HepG2 (cell line): ENCODE data around the gene RSBN1L. TPM values are rescaled to one million over a fixed set of nuclear protein-coding genes. Genes with fewer than 3 reads are reported as not detected.

Source experiments
- ATAC-seq: fragments of 200-7000 bp; cut with Tn5 transposase; 3 replicates; pipeline ENCODE4 v1.9.1; 2020; ENCODE audit warnings: mild to moderate bottlenecking, moderate library complexity
- BruUV-seq: library from RNA; stranded (reverse); fragments of 400-500 nt; replicated peaks from 2 replicates; lab custom pipeline; 2021; lab: Mats Ljungman, UMichigan
- CTCF ChIA-PET: fragments of 300-600 bp; formaldehyde crosslinking; extraction: SDS; loops from one replicate; lab custom pipeline; 2021; ENCODE audit warnings: low total read pairs, inconsistent platforms, low intra/inter-chr PET ratio; lab: Yijun Ruan, JAX
- POLR2A ChIA-PET: fragments of 350-600 bp; sonication (Branson Sonifier 250); formaldehyde crosslinking; loops from one replicate; lab custom pipeline; 2020; ENCODE audit warnings: antibody characterized with exemption, inconsistent platforms; lab: Yijun Ruan, JAX
- DNase-seq: peaks from one replicate; pipeline ENCODE4 v3.0.0-alpha.2; 2015; ENCODE audit warnings: low spot score
- FAIRE-seq: peaks from 3 replicates; lab custom pipeline; 2011; peaks lifted over from hg19 to GRCh38; lab: Jason Lieb, UNC
- H2AFZ ChIP-seq: one replicate; pipeline ENCODE4 v1.6.1; 2011; ENCODE audit warnings: low read length, inconsistent platforms
- H3K27ac ChIP-seq: fragments of 300-600 bp; 3 replicates; pipeline ENCODE4 v1.8.0; 2011; ENCODE audit warnings: mixed run types, mild to moderate bottlenecking, mixed read lengths, low read length, inconsistent platforms; ENCODE audit not compliant: insufficient read depth; ENCODE audit errors: extremely low read length
- H3K27me3 ChIP-seq, 2 experiments: fragments of 200-600 bp in 1 of 2; 2 replicates in 1 of 2; 3 replicates in 1 of 2; pipeline versions ENCODE4 v1.6.0 to v1.8.0; 2011; ENCODE audit warnings: low read length in 2 of 2, mild to moderate bottlenecking in 2 of 2, moderate library complexity in 2 of 2, inconsistent platforms in 1 of 2; ENCODE audit not compliant: insufficient read depth in 2 of 2, control insufficient read depth in 1 of 2
- H3K36me3 ChIP-seq, 2 experiments: fragments of 200-600 bp in 1 of 2; replicated peaks in 1 of 2; 2 replicates in 1 of 2; 3 replicates in 1 of 2; pipeline versions ENCODE4 v1.5.1 to v1.8.0; 2011; ENCODE audit warnings: low read length in 2 of 2, inconsistent platforms in 1 of 2; ENCODE audit not compliant: insufficient read depth in 2 of 2, control insufficient read depth in 1 of 2
- H3K4me1 ChIP-seq: 2 replicates; pipeline ENCODE4 v1.5.1; 2012; ENCODE audit warnings: low read length, inconsistent platforms; ENCODE audit not compliant: insufficient read depth
- H3K4me2 ChIP-seq: 2 replicates; pipeline ENCODE4 v1.6.0; 2011; ENCODE audit warnings: low read depth, low read length, inconsistent platforms
- H3K4me3 ChIP-seq, 3 experiments: fragments of 200-600 bp in 1 of 3; sonication (generic), shearing (Covaris generic) in 1 of 3; replicated peaks in 1 of 3; 2 replicates each; pipeline ENCODE4 v1.5.1; 2011 to 2016; ENCODE audit warnings: low read length in 3 of 3, inconsistent platforms in 2 of 3, low read depth in 2 of 3, mild to moderate bottlenecking in 2 of 3, control low read depth in 1 of 3, mixed read lengths in 1 of 3; ENCODE audit not compliant: insufficient read depth in 1 of 3
- H3K79me2 ChIP-seq: one replicate; pipeline ENCODE4 v1.6.1; 2011; ENCODE audit warnings: low read length, inconsistent platforms; ENCODE audit not compliant: insufficient read depth
- H3K9ac ChIP-seq: 2 replicates; pipeline ENCODE4 v1.6.0; 2011; ENCODE audit warnings: mild to moderate bottlenecking, low read depth, low read length, inconsistent platforms; ENCODE audit not compliant: insufficient read depth
- H3K9me3 ChIP-seq: 2 replicates; pipeline ENCODE4 v1.5.1; 2012; ENCODE audit warnings: mild to moderate bottlenecking, low read length
- H4K20me1 ChIP-seq: 2 replicates; pipeline ENCODE4 v1.6.0; 2011; ENCODE audit warnings: inconsistent platforms, mild to moderate bottlenecking, low read length, moderate library complexity; ENCODE audit not compliant: insufficient read depth
- CCDC6 ChIP-seq: sonication (generic); formaldehyde crosslinking; IDR thresholded peaks from 2 replicates; pipeline ENCODE4 v1.8.1; 2022; ENCODE audit warnings: mild to moderate bottlenecking, missing genetic modification reagents, moderate library complexity
- ELF4 ChIP-seq: sonication (generic); formaldehyde crosslinking; IDR thresholded peaks from 2 replicates; pipeline ENCODE4 v1.5.0; 2020; ENCODE audit warnings: missing genetic modification reagents, mild to moderate bottlenecking, moderate library complexity, borderline replicate concordance
- EP300 ChIP-seq, 3 experiments: sonication (generic) in 1 of 3; formaldehyde crosslinking in 1 of 3; IDR thresholded peaks; 2 replicates each; pipeline versions ENCODE4 v1.5.1 to v1.6.1; 2011 to 2020; ENCODE audit warnings: low read depth in 2 of 3, low read length in 2 of 3, borderline replicate concordance in 1 of 3, improper control_type of control experiment in 1 of 3, mild to moderate bottlenecking in 1 of 3, missing genetic modification reagents in 1 of 3, moderate library complexity in 1 of 3
- HNF1B ChIP-seq: sonication (generic); formaldehyde crosslinking; IDR thresholded peaks from 2 replicates; pipeline ENCODE4 v1.5.1; 2020; ENCODE audit warnings: mild to moderate bottlenecking, moderate library complexity, missing genetic modification reagents
- ZNF280B ChIP-seq: sonication (generic); formaldehyde crosslinking; IDR thresholded peaks from 2 replicates; pipeline ENCODE4 v1.5.0; 2020; ENCODE audit warnings: missing genetic modification reagents, mild to moderate bottlenecking, borderline replicate concordance
- ZSCAN20 ChIP-seq: sonication (generic); formaldehyde crosslinking; IDR thresholded peaks from 2 replicates; pipeline ENCODE4 v1.4.0; 2020; ENCODE audit warnings: missing genetic modification reagents, mild to moderate bottlenecking, borderline replicate concordance
- WGBS: methylation state at CpG from one replicate; pipeline ENCODE4 v1.1.6; 2017; ENCODE audit warnings: low lambda C conversion rate; 5-methylcytosine and 5-hydroxymethylcytosine counted together
- in situ Hi-C: cut with HindIII; loops from 2 replicates; pipeline ENCODE4 v1.10.0; 2017; ENCODE audit warnings: low pct_unique_long_range_greater_than_20kb; ENCODE audit not compliant: extremely low pct_ligation_motif_present
- intact Hi-C: fragments of 100-400 bp; cut with micrococcal nuclease; formaldehyde crosslinking; loops from one replicate; pipeline ENCODE4 v1.10.0; 2022; ENCODE audit not compliant: unreplicated experiment
- polyA plus RNA-seq, 8 experiments: library from polyadenylated mRNA; depleted of rRNA in 3 of 8; stranded (reverse) in 7 of 8; unstranded in 1 of 8; fragments of >200 nt; fragmentation: Illumina TruSeq in 4 of 8; extraction: Trizol in 4 of 8; gene quantifications; 2 replicates each; pipeline versions ENCODE4 v1.2.1 to v1.2.3, GENCODE V29; 2011 to 2016; ENCODE audit warnings: low read depth in 4 of 8, missing spikeins in 1 of 8, mixed read lengths in 1 of 8; ENCODE audit not compliant: insufficient read depth in 1 of 8
- total RNA-seq, 5 experiments: library from RNA; depleted of rRNA; stranded (reverse); fragments of >200 nt; fragmentation: Illumina TruSeq; extraction: Trizol; gene quantifications; 2 replicates each; pipeline ENCODE4 v1.2.3, GENCODE V29; 2016; ENCODE audit warnings: low read depth in 1 of 5
- TF ChIP-seq, protein P1 (sequence below): IDR thresholded peaks from 2 replicates; pipeline ENCODE4 v1.6.1; 2016; ENCODE audit warnings: low read depth, borderline replicate concordance

Gene RSBN1L
- total and polyA plus RNA-seq, 2 of the 13 experiments (the other 11 are each of a cell fraction or from before 2014, with no cell fraction given), result 7.7 to 21.3 TPM

DNA sequence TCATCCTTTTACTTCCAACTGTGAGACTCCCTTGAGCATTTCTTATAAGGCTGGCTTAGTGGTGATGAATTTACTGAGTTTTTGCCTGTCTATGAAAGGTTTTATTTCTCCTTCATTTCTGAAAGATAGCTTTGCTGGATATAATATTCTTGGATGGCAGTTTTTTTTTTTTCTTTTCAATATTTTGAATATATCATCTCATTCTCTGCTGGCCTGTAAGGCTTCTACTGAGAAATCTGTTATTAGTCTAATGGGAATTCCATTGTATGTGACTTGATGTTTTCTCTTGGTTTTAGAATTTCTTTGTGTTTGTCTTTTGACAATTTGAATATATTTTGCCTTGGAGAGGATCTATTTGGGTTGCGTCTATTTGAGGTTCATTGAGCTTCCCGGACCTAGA, 124.7 kb downstream of the RSBN1L start (continued):
- TF ChIP-seq CCDC6 (CRISPR knock-in tag) (no peak), HNF1B (CRISPR knock-in tag) (no peak), ZSCAN20 (no peak)
- TF ChIP-seq, protein P1, sequence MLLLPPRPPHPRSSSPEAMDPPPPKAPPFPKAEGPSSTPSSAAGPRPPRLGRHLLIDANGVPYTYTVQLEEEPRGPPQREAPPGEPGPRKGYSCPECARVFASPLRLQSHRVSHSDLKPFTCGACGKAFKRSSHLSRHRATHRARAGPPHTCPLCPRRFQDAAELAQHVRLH, result no peak

DNA sequence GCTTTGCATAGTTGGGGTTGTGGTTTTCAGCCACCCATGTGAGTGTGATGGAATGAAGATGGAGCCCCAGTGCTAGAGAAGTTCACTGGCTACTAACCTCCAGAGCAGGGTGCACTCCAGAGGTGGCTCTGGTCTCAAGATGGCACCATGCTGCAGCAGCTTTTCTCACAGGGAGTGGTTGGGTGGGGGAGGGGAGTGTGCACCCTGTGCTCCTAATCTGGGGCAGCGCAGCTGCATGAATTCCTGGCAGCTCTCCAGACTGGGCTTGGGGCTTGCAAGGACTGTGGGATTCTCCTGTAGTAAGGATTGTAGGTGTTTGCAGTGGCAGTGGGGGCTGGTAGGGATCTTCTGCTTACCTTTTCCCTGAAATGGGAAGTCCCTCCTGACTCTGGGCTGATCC, 126.0 kb downstream of the RSBN1L start:
- FAIRE-seq (no peak), DNase-seq (no peak), ATAC-seq (no peak)
- peaks cover 25% of the 10 kb centered on the region for H3K9me3 ChIP-seq
- BruUV-seq, result no TSS peak
- H3K4me1 ChIP-seq, result no peaks in the 10 kb centered on the region
- no peak overlapping the region for H3K4me3 ChIP-seq
- WGBS, result 0% methylated on average over 1 of the region's 1 CpG
- POLR2A ChIA-PET, result no interaction called here
- CTCF ChIA-PET, result no interaction called here
- intact Hi-C loops, result no loop called here
- peaks cover 7% of the 10 kb centered on the region for H3K79me2 ChIP-seq
- no peak overlapping the region for H2AFZ ChIP-seq
- H4K20me1 ChIP-seq, result no peaks in the 10 kb centered on the region
- TF ChIP-seq ELF4 (CRISPR knock-in tag) (no peak), EP300 (IDR thresholded peaks at IDR 0.05; ENCODE audit: low read depth in 2 of 2, low read length in 2 of 2) (no peak), EP300 (CRISPR knock-in tag; IDR thresholded peaks at IDR 0.05; ENCODE audit: borderline replicate concordance) (no peak), ZNF280B (CRISPR knock-in tag) (no peak)
- H3K9ac ChIP-seq, result no peak overlapping the region
- in situ Hi-C loops, result no loop called here
- H3K4me2 ChIP-seq, result no peak overlapping the region
- H3K27me3 ChIP-seq, result no peaks in the 10 kb centered on the region
- no peaks in the 10 kb centered on the region for H3K36me3 ChIP-seq
- H3K27ac ChIP-seq, result no peak overlapping the region
